Thyroid gland (tissue), 4 donors: ENCODE data around the gene ZC3H11A.

Experiments used
- POLR2A ChIP-seq, 2 donors: fragments of 450-650 bp; IDR thresholded peaks; one replicate each; pipeline ENCODE4 v1.6.1; 2017; ENCODE audit warnings: antibody characterized with exemption in 2 of 2, mild to moderate bottlenecking in 2 of 2, moderate library complexity in 1 of 2
- TF ChIP-seq, protein P1 (sequence below), 6 experiments: fragments of 200-600 bp in 3 of 6; fragments of 450-650 bp in 3 of 6; sonication (generic) in 3 of 6; IDR thresholded peaks; one replicate each; pipeline ENCODE4 v1.5.1; 2016 to 2019; ENCODE audit warnings: antibody characterized with exemption in 6 of 6, mild to moderate bottlenecking in 2 of 6, inconsistent platforms in 1 of 6, moderate library complexity in 1 of 6

DNA sequence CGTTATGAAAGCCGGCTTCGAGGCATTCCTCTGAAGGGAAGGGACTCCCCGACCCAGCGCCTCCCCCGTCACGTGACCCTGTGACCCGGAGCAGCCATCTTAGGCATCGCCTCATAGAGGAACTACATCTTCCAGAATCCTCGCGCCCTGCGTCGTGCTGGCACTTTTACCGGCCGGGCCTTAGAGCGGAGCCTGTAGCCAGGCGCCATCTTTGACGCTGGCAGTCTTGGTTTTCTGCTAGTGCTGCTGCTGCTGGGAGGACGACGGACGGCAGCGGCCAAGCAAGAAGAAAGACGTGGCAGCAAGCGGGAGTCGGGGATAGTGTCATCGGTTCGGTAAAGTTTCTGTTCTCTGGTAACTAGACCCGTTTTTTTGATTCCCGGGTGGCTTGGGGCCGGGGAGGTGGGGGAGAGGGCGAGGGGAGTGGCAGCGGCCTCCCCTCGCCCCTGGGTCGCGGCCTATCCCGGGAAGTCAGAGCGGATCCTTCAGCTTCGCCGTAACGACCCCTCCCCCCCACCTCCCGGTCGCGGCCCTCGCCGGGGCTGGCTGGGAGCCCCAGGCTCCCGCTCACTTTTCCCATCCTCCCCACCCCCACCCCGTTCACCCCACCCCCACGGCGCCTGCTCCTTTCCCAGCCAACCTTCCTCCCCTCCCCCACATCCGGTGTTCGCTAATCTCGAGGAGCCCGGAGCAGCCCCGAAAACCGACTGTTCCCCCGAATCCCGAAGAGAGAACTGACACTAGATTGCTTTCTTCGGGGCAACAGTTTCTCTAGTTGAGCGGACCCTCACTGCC lies at the start of gene ZC3H11A, which contains the start of gene ZBED6:
- TF ChIP-seq, protein P1, sequence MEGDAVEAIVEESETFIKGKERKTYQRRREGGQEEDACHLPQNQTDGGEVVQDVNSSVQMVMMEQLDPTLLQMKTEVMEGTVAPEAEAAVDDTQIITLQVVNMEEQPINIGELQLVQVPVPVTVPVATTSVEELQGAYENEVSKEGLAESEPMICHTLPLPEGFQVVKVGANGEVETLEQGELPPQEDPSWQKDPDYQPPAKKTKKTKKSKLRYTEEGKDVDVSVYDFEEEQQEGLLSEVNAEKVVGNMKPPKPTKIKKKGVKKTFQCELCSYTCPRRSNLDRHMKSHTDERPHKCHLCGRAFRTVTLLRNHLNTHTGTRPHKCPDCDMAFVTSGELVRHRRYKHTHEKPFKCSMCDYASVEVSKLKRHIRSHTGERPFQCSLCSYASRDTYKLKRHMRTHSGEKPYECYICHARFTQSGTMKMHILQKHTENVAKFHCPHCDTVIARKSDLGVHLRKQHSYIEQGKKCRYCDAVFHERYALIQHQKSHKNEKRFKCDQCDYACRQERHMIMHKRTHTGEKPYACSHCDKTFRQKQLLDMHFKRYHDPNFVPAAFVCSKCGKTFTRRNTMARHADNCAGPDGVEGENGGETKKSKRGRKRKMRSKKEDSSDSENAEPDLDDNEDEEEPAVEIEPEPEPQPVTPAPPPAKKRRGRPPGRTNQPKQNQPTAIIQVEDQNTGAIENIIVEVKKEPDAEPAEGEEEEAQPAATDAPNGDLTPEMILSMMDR (IDR thresholded peaks at IDR 0.05): no peak
- TF ChIP-seq POLR2A (IDR thresholded peaks at IDR 0.05): peak in 1 of 2 donors; percentile 77
